HG02759 (cell line): Measurements from ENCODE around the gene CBLN3.
"Not testable (repeated sequence)": the region's sequence is repeated elsewhere in the genome, so short reads cannot be mapped to it uniquely, and the experiment has no call there.

Source experiments
- ATAC-seq: cut with Tn5 transposase; IDR thresholded peaks from one replicate; pipeline ENCODE4 v1.9.1; 2021; ENCODE audit warnings: mild to moderate bottlenecking, moderate library complexity; ENCODE audit not compliant: unreplicated experiment

CBLN3 gene

DNA sequence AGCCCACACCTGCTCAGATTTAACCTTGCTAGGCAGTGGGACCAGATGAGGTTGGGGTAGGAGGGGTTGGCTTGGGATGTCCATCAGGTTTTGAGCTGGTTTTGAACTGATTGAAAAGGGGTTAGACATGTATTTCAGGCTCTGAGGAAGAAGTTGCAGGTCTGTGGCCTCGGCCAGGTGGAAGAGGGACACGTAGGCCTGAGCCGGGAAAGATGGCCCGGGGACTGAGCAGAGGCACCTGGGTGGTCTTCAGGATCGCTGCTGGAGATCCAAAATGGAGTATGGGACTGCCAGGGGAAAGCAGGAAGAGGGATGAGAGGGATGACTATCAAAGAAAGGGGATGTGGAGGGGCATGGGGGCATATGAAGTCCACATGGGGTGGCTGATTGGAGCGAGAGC is 23.1 kb downstream of the CBLN3 start:
- no peak for ATAC-seq

DNA sequence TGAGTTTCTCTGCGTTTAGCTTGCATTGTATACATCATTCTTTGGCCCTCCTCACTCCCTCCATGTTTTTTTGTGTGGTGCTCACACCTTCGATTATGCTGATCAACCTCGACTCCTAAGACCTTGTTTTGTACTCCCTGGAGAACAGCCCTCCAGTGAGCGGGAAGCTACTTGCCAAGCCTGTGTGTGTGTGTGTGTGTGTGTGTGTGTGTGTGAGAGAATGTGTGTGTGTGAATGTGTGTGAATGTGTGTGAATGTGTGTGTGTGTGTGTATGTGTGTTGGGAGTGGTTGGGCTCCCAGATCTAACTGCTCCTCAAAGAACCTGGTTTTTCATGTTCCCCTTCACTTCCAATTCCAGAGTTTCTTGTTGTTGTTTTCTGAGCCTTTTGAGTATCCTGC is 24.7 kb downstream of the CBLN3 start:
- no peak for ATAC-seq

DNA sequence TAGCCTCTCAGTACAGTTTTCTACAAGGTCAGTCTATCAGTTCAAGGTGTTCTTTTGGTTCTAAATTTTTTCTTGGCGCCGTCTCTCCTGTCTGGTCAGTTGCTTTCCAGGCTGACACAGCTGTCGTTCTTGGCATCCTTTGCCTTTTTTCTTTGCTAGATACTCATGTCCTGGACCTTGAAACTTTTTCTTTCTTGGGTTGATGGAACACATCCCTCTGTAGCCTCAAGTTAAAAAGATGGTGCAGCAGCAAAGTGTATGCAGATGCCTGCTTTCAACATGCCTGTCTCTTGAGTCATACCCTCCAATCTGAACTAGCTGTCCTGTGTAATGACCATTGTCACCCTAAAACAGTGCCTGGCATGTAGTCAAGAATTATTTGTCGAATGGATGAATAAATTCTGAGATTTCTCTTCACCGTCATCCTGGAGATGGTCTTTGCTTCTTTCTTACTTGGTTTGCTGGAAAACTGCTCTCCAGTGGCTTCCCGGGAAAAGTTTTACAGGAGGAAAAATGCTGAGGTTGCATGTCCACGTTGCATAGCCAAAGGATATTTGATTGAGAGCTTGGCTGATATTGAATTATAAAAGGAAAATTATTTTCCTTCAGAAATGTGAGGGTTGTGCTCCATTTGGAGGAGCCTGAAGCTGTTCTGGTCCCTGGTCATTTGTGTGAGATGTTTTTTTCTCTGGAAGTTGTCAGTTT is 26.0 kb downstream of the CBLN3 start:
- no peak for ATAC-seq

DNA sequence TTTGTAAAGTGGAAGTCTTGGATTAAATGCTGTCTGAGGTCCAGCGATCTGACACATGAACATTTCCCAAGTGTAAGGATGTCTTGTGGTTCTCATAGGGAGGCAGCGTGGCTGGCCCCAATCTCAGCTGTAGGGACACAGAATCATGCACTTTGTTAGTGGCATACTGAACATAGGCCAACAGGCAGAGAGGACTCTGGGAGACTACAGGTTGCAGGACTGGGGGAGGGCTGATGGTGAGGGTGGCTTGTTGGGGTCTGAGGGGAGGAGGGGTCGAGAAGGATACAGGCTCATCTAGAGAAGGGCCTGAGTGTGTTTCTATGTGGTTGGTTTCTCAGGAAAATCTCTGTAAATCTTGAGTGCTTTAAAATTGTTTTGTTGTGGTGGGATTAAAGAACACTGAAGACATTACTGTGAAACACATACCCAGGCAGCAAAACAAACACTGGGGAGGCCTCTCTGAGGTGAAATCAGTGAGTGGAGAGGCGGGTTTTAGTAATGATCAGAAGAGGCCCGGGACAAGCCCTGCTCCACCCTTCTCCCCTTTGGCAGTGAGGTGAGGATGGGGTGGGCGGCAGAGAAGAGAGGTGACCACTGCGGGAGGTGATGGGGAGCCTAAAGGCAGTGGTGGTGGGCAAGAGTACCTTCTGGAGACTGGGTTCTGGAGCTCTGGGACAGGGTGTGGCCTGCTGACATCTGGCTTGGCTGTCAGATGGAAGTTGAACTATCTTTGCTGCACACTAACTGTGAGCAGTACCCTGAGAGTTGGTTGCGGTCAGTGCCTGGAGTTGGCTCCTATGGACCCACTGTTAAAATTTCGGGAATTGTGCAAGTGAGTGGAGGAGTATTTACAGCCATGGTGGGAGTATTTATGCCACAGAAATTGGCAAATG is 27.4 kb downstream of the CBLN3 start:
- no peak for ATAC-seq

DNA sequence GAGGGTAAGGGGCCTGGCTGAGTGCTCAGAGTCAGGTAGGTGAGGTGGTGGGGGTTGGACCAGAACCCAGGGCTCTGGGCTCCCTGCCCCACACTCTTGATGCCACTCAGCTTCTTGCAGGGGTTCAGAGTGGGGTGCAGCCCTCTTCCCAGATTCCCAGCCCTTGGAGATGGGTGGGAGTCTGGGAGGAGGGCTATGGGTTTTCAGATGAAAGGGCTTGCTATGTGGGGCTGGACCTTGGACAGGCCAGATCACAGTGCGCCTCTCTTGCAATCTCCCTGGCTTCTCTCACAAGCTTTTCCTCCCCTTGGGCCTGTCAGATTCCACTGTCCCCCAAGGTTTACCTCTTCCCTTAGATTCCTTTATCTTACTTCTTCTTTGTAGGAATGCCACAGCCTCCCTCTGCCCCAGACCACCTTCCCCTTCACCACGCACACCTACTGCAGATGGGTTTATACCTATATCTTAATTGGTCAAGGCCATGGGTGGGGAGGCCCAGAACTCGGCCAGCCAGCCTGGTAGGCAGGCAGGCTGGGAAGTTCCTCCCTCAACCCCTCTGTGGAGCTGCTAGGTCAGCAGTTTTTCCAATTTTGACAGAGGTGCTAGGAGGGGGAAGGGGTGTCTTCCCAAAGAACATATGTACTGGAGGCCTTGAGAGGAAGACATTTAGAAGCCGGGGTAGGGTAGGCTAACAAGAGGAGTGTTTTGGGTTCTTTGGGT is 29.3 kb downstream of the CBLN3 start:
- no peak for ATAC-seq

DNA sequence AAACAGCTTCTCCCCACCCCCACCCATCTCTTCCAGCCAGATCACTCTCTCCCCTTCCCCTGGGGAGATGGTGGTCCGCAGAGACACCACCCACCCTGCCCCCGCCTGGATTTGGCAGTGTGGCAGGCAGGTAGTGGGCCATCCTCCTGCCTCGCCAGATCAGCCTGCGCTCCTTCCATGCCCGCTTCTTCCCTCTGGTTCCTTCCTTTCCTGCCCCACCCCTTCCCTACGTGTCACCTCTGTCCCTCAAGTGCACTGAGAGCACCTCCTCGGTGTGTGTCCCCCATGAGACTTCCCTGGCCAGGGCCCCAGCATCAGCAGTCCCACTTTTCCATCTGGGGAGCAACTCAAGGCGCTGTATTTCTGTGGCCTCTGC is 30.0 kb downstream of the CBLN3 start:
- no peak for ATAC-seq

DNA sequence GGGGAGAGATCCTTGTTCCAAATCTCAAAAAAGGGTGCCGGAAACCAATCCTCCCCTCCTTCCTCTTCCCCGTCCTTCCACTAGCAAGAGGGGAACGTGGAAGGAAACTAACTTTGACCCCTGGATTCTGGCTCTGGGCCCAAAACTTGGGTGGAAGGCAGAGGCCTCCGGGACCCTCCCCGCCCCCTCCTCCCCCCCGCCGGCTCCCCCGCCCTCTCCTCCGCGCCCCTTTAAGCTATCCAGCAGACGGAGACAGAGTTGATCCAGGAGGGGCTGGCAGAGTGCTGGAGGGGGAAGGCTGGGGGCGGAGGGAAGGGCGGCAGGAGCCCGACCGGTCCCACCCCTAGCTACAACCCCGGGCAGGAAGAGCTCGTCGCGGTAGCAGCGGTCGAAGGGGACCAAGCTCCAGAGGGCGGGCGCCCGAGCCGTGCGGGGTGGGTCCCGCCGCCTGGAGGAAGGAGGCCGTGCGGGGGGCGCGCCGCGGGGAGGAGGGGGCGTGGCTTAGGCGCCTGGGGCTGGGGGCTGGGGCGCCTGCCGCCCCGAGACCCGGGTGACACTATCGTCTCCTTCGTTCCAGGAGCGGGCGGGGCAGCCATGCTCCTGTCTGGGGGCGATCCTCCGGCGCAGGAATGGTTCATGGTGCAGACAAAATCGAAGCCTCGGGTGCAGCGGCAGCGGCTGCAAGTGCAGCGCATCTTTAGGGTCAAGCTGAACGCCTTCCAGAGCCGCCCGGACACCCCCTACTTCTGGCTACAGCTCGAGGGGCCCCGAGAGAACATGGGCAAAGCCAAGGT is 30.6 kb downstream of the CBLN3 start, which contains the start of gene NYNRIN:
Gene NYNRIN (plus strand): TSS at position 351 of the 794 bp plus-strand sequence. CDS start 244 bp downstream, at position 595.
- peak; percentile 43 for ATAC-seq

DNA sequence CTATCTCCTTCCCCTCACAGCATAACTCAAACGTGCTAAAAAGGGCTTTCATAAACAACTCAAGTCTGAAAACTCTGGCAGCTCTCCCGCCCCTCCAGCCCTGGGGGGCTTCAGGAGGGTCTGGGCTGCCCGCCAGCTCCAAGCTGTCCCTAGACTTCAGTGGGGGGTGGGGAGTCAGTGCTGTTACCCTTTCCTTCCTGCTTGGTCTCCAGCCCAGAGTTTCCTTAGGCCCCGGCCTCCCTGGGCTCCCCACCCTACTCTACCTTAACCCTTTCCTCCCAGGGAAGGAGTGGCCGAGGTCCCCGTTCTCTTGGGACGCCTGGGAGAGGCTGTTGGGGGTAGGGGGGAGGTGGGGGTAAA is 31.2 kb downstream of the CBLN3 start:
- ATAC-seq, result no peak

DNA sequence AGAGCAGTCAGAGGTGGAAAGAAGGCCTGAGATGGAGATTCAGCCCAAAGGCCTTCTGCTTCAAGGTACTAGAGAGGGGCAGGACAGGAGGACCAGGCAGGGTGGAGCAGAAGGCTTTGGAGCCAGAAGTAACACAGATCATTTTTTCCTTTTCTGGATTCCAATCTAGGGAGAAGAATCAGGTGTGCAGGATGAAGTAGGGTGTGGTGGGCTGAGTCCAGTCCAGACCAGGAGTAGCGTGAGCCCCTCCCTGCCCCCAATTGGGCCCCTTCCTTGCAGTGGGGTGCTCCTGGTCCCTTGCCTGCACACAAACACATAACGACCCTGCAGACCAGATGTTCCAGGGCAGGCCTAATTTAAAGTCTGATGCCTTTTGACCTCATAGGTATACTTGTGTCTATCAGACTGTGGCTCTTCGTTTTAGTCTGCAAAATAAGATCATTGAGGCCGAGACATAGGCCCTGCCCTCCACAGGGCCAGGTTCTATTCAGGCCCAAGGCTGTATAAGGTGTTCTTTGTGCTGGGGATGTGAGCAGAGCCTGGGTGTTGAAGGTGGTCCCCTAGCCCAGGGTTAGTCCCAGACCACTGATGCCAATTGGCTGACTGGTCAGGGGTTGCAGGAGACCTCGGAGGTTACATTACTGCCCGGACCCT is 31.7 kb downstream of the CBLN3 start:
- ATAC-seq, result no peak

DNA sequence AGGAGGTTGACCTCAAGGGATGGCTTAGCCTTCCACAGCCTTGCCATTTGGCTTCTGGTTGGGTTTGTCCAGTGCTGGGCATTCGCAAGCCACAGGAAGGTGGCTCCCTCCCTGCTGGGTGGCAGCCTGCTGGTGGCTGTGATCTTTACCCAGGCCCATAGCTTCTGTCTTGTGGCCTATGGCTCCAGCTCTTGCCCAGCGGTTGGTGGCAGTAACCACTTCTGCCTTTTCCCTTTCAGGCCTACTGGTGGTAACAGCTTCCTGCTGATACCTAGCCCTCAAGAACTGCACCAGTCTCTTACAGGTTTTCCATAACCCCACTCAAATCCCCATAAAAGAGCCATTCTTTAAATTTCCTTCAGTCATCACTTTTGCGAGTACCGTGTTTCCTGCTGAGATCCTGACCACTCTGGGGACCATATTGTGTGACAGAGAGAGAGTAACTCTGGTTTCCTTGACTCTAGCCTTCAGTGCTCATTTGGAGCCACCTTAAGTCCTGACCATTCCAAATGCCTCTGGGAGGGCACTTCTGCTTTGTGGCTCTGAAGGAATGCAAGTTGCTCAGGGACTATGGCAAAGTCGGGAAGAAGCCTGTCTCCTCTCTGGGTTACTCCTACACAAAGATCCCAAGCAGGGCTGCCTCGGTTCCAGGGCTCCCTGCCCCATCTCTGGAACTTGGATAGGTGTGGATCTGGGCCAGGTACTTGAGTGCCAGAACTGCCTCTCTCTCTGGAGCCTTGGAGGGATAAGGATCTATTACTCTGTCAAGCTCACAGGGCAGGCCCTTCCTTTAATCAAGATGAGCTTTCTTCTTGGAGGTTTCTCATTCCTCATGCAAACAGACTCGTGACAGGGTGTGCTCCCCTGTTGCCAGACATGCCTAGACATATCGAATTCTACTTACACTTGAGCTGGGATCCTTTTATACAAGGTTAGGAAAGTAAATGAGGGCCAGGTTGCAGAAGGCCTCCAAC is 33.6 kb downstream of the CBLN3 start:
- ATAC-seq, result no peak

DNA sequence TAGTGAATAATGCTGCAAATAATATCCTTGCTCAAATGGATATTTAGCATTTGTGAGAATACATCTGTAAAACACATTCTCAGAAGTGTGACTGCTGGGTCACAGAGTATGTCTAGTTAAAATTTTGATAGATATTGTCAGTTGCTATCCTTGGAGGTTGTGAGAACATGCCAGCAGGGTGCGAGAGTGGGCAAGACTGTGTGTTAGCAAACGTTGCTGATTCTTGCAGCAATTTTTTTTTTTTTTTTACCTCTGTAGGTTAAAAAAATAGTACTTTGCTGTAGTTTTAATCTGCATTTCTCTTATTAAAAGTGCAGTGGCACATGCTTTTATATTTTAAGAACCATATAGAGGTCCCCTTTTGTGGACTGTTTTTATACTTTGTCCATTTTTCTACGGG is 35.2 kb downstream of the CBLN3 start:
- ATAC-seq, result no peak

DNA sequence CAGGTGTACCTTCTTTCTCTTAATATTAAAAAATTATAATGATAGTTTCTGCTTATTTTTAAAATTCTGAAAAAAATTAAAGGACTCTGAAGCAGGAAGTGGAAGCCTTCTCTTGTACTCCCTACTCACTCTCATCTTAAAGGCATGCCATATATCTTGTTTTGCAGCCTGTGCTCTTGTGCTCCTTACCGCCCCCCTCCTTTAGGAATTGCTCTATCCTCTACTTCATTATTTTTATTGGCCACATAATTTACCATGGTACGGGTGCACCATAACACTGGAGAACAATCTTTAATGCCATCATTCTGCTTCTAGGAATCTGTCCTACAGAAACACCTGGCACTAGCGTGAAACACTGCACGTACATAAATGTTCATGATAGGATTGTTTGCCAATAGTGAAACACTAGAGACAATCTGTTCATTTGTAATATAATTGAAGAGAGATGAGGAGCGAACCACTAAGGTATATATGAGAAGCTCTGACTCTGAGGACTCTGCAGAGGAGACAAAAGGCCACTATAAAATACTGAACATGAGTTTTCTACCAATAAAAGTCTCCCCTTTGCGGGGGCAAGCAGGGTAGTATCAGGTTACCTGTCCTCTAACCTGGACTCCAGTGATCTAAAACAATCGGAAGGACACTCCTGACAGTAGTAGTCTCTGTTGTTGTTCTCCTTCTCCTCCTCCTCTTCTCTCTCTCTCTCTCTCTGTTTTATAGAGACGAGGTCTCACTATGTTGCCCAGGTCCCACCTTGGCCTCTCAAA is 37.0 kb downstream of the CBLN3 start:
- ATAC-seq, result no peak

DNA sequence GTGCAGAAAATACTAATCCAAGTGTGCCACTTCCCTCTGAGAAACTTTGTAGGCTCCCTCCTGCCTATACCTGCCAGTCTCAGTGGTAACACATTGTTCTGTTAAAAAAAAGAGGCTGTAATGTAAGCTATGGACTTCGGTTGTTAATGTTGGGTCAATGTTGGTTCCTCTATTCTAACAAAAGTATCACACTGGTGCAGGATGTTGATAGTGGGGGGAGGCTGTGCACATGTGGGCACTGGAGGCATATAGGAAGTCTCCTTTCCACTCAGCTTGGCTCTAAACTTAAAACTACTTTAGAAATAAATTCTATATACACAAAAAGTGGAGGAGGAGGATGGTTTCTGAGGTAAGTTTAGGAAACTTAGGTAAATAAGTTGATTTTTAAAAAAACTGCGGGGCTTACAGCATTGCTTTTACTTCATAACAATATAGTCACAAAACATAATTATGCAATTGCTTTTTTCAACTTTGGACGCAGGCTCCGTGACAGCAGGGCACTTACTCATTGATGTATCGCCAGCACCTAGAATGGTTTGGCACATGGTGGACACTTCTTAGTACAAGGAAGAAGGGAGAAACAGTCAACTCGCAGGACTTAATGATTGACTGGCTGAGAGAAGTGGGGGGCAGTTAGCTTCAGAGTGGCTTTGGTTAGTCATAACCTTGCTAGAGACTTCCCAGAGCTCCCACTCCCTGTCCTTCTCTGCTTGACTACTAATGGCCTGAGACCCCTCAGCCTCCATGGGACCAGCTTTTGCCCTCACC is 38.6 kb downstream of the CBLN3 start:
- no peak for ATAC-seq

DNA sequence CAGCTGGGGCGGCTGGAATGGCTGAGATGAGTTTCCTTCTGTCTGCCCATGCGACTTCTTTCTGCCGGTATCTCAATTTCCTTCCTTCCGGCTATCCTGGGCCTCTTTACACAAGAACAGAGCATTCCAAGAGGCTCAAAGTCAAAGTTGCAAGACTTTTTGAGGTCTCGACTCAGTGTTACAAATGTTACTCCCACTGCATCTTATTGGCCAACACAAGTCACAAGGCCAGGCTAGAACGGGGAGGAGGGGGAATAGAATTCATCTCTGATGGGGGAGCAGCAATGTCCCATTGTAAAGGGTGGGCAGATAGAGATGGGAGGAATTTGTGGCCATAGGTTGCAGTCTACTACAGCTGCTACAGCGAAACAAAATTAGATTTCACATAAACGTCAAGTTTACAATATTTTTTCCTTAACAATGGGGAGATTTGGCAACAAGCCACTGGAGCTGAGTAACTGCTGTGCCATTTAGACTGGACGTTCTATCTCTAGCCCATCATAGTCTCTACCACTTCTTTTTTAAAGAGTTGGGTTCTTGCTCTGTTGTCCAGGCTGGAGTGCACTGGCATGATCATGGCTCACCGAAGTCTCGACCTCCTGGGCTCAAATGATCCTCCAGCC is 40.1 kb downstream of the CBLN3 start:
- no peak for ATAC-seq

DNA sequence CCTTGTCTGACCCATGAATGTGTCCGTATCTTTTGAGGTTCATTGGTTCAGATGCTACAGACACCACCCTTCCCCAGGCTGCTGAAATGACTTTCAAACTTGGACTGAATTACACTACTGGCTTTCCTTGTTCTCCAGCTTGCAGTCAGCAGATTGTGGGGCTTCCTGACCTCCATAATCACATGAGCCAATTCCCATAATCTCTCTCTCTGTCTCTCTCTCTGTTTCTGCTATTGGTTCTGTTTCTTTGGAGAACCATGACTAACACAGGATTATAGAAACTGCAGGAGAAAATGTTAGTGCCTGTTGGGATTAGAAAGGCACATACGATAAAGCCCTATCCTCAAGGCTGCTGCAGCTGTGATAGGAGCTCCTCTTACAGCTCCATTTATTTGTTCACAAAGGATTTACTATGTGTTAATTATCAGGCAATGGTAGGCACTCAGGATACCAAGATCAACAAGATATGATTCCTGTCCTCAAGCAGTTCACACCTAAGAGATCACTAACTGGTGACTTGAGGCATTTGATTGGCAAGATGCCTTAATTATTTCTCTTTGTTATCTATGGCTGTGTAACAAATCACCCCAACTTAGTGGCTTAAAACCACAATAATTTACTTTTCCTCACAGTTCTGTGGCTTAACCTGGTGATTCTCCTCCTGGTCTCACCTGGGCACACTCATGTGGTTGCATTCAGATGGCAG is 40.8 kb downstream of the CBLN3 start:
- ATAC-seq, result no peak

DNA sequence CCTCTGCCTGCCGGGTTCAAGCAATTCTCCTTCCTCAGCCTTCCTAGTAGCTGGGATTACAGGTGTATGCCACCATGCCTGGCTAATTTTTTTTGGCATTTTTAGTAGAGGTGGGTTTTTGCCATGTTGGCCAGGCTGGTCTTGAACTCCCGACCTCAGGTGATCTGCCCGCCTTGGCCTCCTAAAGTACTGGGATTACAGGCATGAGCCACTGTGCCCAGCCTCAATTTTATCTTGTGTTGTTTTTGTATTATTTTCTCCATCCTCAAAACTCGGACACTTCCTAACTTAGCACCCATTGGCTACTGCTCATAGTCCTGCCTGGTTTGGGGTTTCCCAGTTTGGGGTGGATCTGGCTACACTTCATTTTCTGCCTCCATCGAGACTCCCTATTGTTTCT is 41.9 kb downstream of the CBLN3 start:
- not testable (repeated sequence) for ATAC-seq

DNA sequence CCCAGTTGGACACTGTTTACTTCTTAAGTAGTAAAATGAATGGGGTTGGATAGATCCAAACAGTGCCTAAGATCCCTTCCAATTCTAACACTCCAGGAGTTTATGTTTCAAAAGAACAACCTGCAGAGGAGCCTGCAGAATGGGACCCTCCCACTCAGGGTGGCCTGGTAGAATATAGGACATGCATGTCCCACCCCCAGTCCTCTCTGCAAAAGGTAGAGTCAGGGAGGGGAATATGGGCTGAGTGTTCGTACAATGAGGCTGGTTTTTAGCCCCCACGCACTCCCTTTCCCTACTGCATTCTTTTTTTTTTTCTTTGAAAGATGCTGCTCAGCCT is 42.5 kb downstream of the CBLN3 start:
- no peak for ATAC-seq
